Stomach (tissue), 4 donors: ENCODE measurements around the gene GFI1B.

ENCODE experiments used
- CTCF ChIP-seq, 7 experiments: fragments of 450-650 bp in 4 of 7; fragments of 200-600 bp in 3 of 7; sonication (generic) in 3 of 7; IDR thresholded peaks; one replicate each; pipeline ENCODE4 v1.5.1; 2016 to 2019; ENCODE audit warnings: antibody characterized with exemption in 7 of 7, control low read depth in 2 of 7, mild to moderate bottlenecking in 1 of 7
- EP300 ChIP-seq: sonication (generic); formaldehyde crosslinking; IDR thresholded peaks from one replicate; pipeline ENCODE4 v1.6.1; 2017; ENCODE audit warnings: antibody characterized with exemption

DNA sequence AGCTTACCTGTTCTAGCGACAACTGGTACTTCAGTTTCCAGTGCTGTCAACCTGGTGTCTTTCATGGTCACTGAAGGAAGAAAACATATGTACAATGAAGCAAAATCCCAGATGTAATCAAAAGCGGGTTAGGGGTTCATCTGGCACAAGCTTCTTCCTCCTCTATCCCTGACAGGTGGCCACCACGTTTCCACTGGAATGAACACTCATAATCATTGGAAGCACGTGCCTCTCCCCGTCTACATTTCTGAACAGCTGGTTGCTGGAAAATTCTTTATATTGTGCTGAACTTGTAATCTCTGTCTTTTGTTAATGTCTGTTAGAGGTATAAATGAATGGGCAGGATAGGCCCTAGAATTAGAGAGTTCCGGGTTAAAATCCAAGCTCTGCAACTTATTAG is 43.5 kb upstream of the GFI1B start:
- TF ChIP-seq CTCF (IDR thresholded peaks at IDR 0.05): no peak
- no peak for TF ChIP-seq EP300
